ENCODE measurements around the gene TMEM184A. TPM values are rescaled to one million over a fixed set of nuclear protein-coding genes. Genes with fewer than 3 reads are reported as not detected.

Gene TMEM184A
- total and polyA plus RNA-seq, 2 experiments from 2014 or later: 0.18 to 0.66 TPM

- TF ChIP-seq REST (IDR thresholded peaks at IDR 0.05; ENCODE audit: unreplicated experiment) (no peak), JUNB (IDR thresholded peaks at IDR 0.05; ENCODE audit: unreplicated experiment) (no peak), NANOG (IDR thresholded peaks at IDR 0.05; ENCODE audit: borderline replicate concordance) (no peak)
Observed at GRCh38 chr7:1561036-1561940, 5.3 kb upstream of the TMEM184A start (continued).

- Histone ChIP-seq H3K27me3 (ENCODE audit: insufficient read depth) (no peaks in the 10 kb centered on the region), H4K20me1 (replicated peaks; ENCODE audit: insufficient read depth) (no peaks in the 10 kb centered on the region), H3K36me3 (ENCODE audit: insufficient read depth) (no peaks in the 10 kb centered on the region), H3K27ac (ENCODE audit: low read depth) (no peak overlapping the region), H3K4me1 (ENCODE audit: insufficient read depth) (peaks cover 4% of the 10 kb centered on the region; the same call in 1 of the 2 replicates), H3F3A (replicated peaks; ENCODE audit: low read depth) (no peaks in the 10 kb centered on the region), H3K4me3 (no peak overlapping the region), H3K9me2 (ENCODE audit: insufficient read depth) (no peaks in the 10 kb centered on the region), H3K79me2 (replicated peaks; ENCODE audit: insufficient read depth) (no peaks in the 10 kb centered on the region), H2AFZ (no peak overlapping the region), H3K4me2 (no peak overlapping the region)
- H3K4me1 Mint-ChIP-seq: peaks cover 7% of the 10 kb centered on the region
- DNase-seq (ENCODE audit: low spot score): no peak
- no peak for ATAC-seq
- peaks cover 7% of the 10 kb centered on the region; the same call in 2 of the 3 replicates for H3K36me3 Mint-ChIP-seq (ENCODE audit: low read depth)
- no peak for TF ChIP-seq ZNF462 (CRISPR knock-in tag; IDR thresholded peaks at IDR 0.05)
- TF ChIP-seq ETS1 (IDR thresholded peaks at IDR 0.05): no peak
- no peak for TF ChIP-seq JUNB (IDR thresholded peaks at IDR 0.05; ENCODE audit: unreplicated experiment)
- no peak for TF ChIP-seq NANOG (IDR thresholded peaks at IDR 0.05; ENCODE audit: borderline replicate concordance)
- TF ChIP-seq ZNF114 (CRISPR knock-in tag; IDR thresholded peaks at IDR 0.05): no peak
- H3K9me3 Mint-ChIP-seq: no peaks in the 10 kb centered on the region
- peaks cover 3% of the 10 kb centered on the region for H3K27me3 Mint-ChIP-seq (ENCODE audit: insufficient read depth, low read depth, poor library complexity)
- H3K27ac Mint-ChIP-seq: no peak overlapping the region
- H3K4me3 Mint-ChIP-seq: no peak overlapping the region
Observed at GRCh38 chr7:1560620-1561031, 4.6 kb upstream of the TMEM184A start.
